OCI-LY3 (cell line): ENCODE results near the gene MUC6.

ENCODE experiments used
- CTCF ChIP-seq: fragments of 200-600, 300-600 bp; sonication (generic); IDR thresholded peaks from 2 replicates; pipeline ENCODE4 v1.5.1; 2014; ENCODE audit warnings: antibody characterized with exemption, low read length, low read depth
- EZH2phosphoT487 ChIP-seq: fragments of 200-600 bp; shearing (Covaris generic); IDR thresholded peaks from 2 replicates; pipeline ENCODE4 v1.6.1; 2018; ENCODE audit warnings: antibody characterized with exemption, mixed run types, low read depth

- no peak for TF ChIP-seq CTCF
- no peak for TF ChIP-seq EZH2phosphoT487
Measured at GRCh38 chr11:993632-994167, 42.8 kb downstream of the MUC6 start.
